ENCODE measurements around the gene HGD.
"Not testable (repeated sequence)": the region's sequence is repeated elsewhere in the genome, so short reads cannot be mapped to it uniquely, and the experiment has no call there.

Gene HGD

DNA sequence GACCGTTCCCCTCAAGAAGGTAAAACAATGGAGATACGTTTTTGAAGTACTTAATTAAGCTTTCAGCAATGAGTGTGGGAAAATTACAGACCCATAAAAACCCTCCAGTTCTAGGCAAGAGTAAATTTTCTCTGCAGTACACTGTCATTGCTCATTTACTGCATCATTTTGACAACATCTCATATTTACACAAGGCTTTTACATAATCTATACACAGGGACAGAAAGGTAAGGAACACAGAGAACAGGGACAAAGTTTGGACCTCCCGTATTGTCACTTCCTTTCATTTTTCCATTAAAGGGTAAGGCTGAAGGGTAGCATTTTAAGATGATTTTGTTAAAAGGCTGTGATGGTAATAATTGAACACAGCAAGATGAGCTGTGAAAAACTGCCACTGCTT lies 7.4 kb upstream of the HGD start:
- Histone ChIP-seq H3K4me3 (ENCODE audit: low read length) (no peak overlapping the region), H3K27me3 (ENCODE audit: control insufficient read depth, insufficient read depth, low read length) (no peaks in the 10 kb centered on the region), H3K4me1 (ENCODE audit: control insufficient read depth, insufficient read depth, low read length) (no peaks in the 10 kb centered on the region), H3K36me3 (ENCODE audit: control insufficient read depth, insufficient read depth, low read length) (no peaks in the 10 kb centered on the region), H3K27ac (ENCODE audit: low read depth, low read length) (no peak overlapping the region), H3K9ac (ENCODE audit: low read length) (no peak overlapping the region)

- Histone ChIP-seq H3K36me3 (ENCODE audit: control insufficient read depth, insufficient read depth, low read length) (no peaks in the 10 kb centered on the region), H3K27ac (ENCODE audit: low read depth, low read length) (no peak overlapping the region), H3K4me1 (ENCODE audit: control insufficient read depth, insufficient read depth, low read length) (no peaks in the 10 kb centered on the region), H3K27me3 (ENCODE audit: control insufficient read depth, insufficient read depth, low read length) (no peaks in the 10 kb centered on the region), H3K4me3 (ENCODE audit: low read length) (no peak overlapping the region), H3K9ac (ENCODE audit: low read length) (no peak overlapping the region)
Observed at GRCh38 chr3:120688121-120688520, 6.1 kb upstream of the HGD start.

GRCh38 chr3:120685411-120685810 lies 3.4 kb upstream of the HGD start:
- Histone ChIP-seq H3K4me3 (ENCODE audit: low read length) (no peak overlapping the region), H3K27ac (ENCODE audit: low read depth, low read length) (no peak overlapping the region), H3K36me3 (ENCODE audit: control insufficient read depth, insufficient read depth, low read length) (no peaks in the 10 kb centered on the region), H3K4me1 (ENCODE audit: control insufficient read depth, insufficient read depth, low read length) (no peaks in the 10 kb centered on the region), H3K27me3 (ENCODE audit: control insufficient read depth, insufficient read depth, low read length) (no peaks in the 10 kb centered on the region), H3K9ac (ENCODE audit: low read length) (no peak overlapping the region)

- H3K9ac ChIP-seq (ENCODE audit: low read length) = no peak overlapping the region
- H3K27ac ChIP-seq (ENCODE audit: low read depth, low read length) = no peak overlapping the region
- H3K36me3 ChIP-seq (ENCODE audit: control insufficient read depth, insufficient read depth, low read length) = no peaks in the 10 kb centered on the region
- no peaks in the 10 kb centered on the region for H3K27me3 ChIP-seq (ENCODE audit: control insufficient read depth, insufficient read depth, low read length)
- no peak overlapping the region for H3K4me3 ChIP-seq (ENCODE audit: low read length)
- no peaks in the 10 kb centered on the region for H3K4me1 ChIP-seq (ENCODE audit: control insufficient read depth, insufficient read depth, low read length)
Observed at GRCh38 chr3:120684896-120685295, 2.9 kb upstream of the HGD start.

GRCh38 chr3:120683671-120684301 lies 1.7 kb upstream of the HGD start:
- no peak overlapping the region for H3K9ac ChIP-seq (ENCODE audit: low read length)
- H3K4me1 ChIP-seq (ENCODE audit: control insufficient read depth, insufficient read depth, low read length) = no peaks in the 10 kb centered on the region
- no peak overlapping the region for H3K27ac ChIP-seq (ENCODE audit: low read depth, low read length)

DNA sequence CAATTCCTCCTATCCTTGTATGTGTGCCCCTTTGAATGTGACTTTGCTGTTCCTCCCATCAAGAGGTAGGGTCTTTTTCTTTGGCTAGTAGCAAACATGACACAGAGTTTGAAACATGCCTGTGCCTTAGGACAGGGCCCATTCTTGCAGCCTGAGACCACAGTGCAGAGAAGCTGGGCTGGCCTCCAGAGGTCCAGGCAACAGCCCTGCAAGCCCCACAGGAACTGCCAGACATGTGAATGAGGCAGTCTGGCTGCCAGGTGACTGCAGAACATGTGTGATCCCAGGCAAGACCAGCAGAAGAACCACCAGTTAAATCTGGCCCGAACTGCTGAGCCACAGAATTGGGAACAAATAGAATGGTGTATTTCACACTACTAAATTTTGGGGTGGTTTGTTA lies 1.2 kb upstream of the HGD start:
- Histone ChIP-seq H3K27me3 (ENCODE audit: control insufficient read depth, insufficient read depth, low read length) (no peaks in the 10 kb centered on the region), H3K27ac (ENCODE audit: low read depth, low read length) (no peak overlapping the region), H3K4me3 (ENCODE audit: low read length) (no peak overlapping the region), H3K36me3 (ENCODE audit: control insufficient read depth, insufficient read depth, low read length) (no peaks in the 10 kb centered on the region), H3K4me1 (ENCODE audit: control insufficient read depth, insufficient read depth, low read length) (no peaks in the 10 kb centered on the region), H3K9ac (ENCODE audit: low read length) (no peak overlapping the region)

More at GRCh38 chr3:120683671-120684301, 1.7 kb upstream of the HGD start:
- Histone ChIP-seq H3K36me3 (ENCODE audit: control insufficient read depth, insufficient read depth, low read length) (no peaks in the 10 kb centered on the region), H3K27me3 (ENCODE audit: control insufficient read depth, insufficient read depth, low read length) (no peaks in the 10 kb centered on the region), H3K4me3 (ENCODE audit: low read length) (no peak overlapping the region)

- no peak overlapping the region for H3K9ac ChIP-seq (ENCODE audit: low read length)
- H3K27ac ChIP-seq (ENCODE audit: low read depth, low read length) = no peak overlapping the region
- H3K27me3 ChIP-seq (ENCODE audit: control insufficient read depth, insufficient read depth, low read length) = no peaks in the 10 kb centered on the region
- H3K4me1 ChIP-seq (ENCODE audit: control insufficient read depth, insufficient read depth, low read length) = no peaks in the 10 kb centered on the region
- no peaks in the 10 kb centered on the region for H3K36me3 ChIP-seq (ENCODE audit: control insufficient read depth, insufficient read depth, low read length)
- peak overlapping the region; percentile 28 for H3K4me3 ChIP-seq (ENCODE audit: low read length)
Observed at GRCh38 chr3:120681506-120682038, 467 bp downstream of the HGD start.

DNA sequence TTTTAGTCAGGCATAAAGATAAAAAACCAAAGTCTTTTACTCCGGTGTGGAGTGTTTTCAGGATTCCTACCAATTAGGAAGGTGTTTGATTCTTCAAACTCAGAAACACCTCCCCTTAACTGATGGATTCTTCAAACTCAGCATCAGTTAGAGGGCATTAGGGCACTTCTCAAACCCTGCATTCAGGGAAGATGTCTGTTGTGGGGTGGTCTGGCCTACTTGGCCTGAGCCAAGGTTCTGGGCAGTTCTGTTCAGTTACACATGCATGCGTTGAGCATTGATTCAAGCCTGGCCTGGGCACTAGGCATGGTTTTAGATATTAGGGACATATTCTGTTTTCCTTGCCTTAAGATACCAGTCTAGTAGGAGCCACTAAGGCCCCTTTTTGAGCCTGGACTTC lies 1.0 kb downstream of the HGD start:
- Histone ChIP-seq H3K4me1 (ENCODE audit: control insufficient read depth, insufficient read depth, low read length) (no peaks in the 10 kb centered on the region), H3K9ac (ENCODE audit: low read length) (no peak overlapping the region), H3K27me3 (ENCODE audit: control insufficient read depth, insufficient read depth, low read length) (no peaks in the 10 kb centered on the region), H3K36me3 (ENCODE audit: control insufficient read depth, insufficient read depth, low read length) (no peaks in the 10 kb centered on the region), H3K27ac (ENCODE audit: low read depth, low read length) (no peak overlapping the region), H3K4me3 (ENCODE audit: low read length) (no peak overlapping the region)

- no peak overlapping the region for H3K9ac ChIP-seq (ENCODE audit: low read length)
- H3K27ac ChIP-seq (ENCODE audit: low read depth, low read length) = no peak overlapping the region
- no peaks in the 10 kb centered on the region for H3K27me3 ChIP-seq (ENCODE audit: control insufficient read depth, insufficient read depth, low read length)
- H3K4me1 ChIP-seq (ENCODE audit: control insufficient read depth, insufficient read depth, low read length) = no peaks in the 10 kb centered on the region
- H3K36me3 ChIP-seq (ENCODE audit: control insufficient read depth, insufficient read depth, low read length) = no peaks in the 10 kb centered on the region
- no peak overlapping the region for H3K4me3 ChIP-seq (ENCODE audit: low read length)
Observed at GRCh38 chr3:120680193-120680894, 1.7 kb downstream of the HGD start.

DNA sequence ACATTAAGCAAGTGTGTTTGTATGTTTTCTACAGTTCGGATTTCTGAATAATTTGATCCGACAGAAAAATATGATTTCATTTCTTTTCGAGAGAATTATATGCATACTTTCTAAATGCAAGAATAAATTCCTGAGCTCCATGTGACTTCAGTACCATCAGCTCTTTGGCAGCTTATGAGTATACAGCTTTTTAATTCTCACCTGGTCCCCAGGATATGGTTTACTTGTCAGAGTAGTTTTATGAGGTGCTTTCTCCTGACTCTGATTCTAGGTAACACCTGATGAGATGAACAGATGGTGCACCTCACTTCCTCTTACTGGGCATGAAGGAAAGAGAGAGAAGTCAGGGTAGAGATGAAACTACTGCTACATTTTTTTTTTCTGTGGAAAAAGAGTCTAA lies 3.1 kb downstream of the HGD start:
- Histone ChIP-seq H3K9ac (ENCODE audit: low read length) (no peak overlapping the region), H3K27ac (ENCODE audit: low read depth, low read length) (no peak overlapping the region), H3K36me3 (ENCODE audit: control insufficient read depth, insufficient read depth, low read length) (no peaks in the 10 kb centered on the region), H3K27me3 (ENCODE audit: control insufficient read depth, insufficient read depth, low read length) (no peaks in the 10 kb centered on the region), H3K4me1 (ENCODE audit: control insufficient read depth, insufficient read depth, low read length) (no peaks in the 10 kb centered on the region), H3K4me3 (ENCODE audit: low read length) (no peak overlapping the region)

DNA sequence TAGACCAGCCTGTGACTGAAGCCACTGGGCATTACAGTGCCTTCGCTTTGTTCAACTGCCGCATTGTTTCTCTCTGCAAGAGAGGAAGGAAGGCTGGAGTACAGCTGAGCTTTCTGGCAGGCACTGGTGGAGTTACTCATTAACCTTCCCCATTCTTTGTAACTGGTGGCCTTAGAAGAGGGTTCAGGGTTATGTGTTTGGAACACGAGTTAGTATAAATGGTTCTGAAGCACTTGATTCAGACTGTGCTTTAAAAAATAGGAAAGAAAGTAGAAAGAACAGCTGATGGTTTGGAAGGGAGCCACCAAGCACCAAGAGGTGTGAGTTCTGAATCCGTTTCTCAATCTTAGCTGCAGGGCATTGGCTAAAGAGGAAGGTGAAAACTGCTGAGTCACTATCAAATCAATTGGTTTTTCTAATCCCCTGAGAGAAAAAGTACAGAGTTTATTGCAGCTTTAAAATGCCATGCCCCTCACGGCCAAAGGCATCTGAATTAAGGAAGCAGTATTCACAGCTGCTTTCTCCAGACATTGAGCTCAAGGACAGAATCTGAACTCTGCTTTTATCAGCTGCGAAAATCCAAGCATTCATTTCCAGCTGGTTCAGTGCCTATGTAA lies 3.6 kb downstream of the HGD start:
- Histone ChIP-seq H3K36me3 (ENCODE audit: control insufficient read depth, insufficient read depth, low read length) (no peaks in the 10 kb centered on the region), H3K27me3 (ENCODE audit: control insufficient read depth, insufficient read depth, low read length) (no peaks in the 10 kb centered on the region), H3K27ac (ENCODE audit: low read depth, low read length) (no peak overlapping the region), H3K9ac (ENCODE audit: low read length) (no peak overlapping the region), H3K4me3 (ENCODE audit: low read length) (no peak overlapping the region), H3K4me1 (ENCODE audit: control insufficient read depth, insufficient read depth, low read length) (no peaks in the 10 kb centered on the region)

DNA sequence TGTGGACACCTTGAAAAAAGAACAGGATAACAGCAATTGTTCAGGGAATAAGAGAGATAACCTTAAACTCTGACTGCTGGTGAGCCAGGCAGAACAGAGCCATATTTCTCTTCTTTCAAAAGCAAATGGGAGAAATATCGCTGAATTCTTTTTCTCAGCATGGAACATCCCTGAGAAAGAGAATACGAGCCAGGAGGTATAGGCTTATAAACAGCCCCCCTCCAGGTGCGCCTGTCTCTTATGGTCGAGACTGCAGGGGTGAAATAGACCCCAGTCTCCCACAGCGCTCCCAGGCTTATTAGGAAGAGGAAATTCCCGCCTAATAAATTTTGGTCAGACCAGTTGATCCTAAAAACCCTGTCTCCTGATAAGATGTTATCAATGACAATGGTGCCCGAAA lies 4.8 kb downstream of the HGD start:
- not testable (repeated sequence) for H3K9ac ChIP-seq (ENCODE audit: low read length); H3K27me3 ChIP-seq (ENCODE audit: control insufficient read depth, insufficient read depth, low read length); H3K4me1 ChIP-seq (ENCODE audit: control insufficient read depth, insufficient read depth, low read length); H3K4me3 ChIP-seq (ENCODE audit: low read length); H3K27ac ChIP-seq (ENCODE audit: low read depth, low read length); H3K36me3 ChIP-seq (ENCODE audit: control insufficient read depth, insufficient read depth, low read length)

All from rectal smooth muscle tissue (tissue), 1 donor.